Esophagus (tissue), 2 donors: Measurements from ENCODE around the gene KCNG2. TPM values are rescaled to one million over a fixed set of nuclear protein-coding genes. Genes with fewer than 3 reads are reported as not detected.

Experiments used
- H3K27ac ChIP-seq, 2 donors: one replicate each; pipeline ENCODE4 v1.5.1; 2013; ENCODE audit warnings: low read depth in 2 of 2, mild to moderate bottlenecking in 2 of 2, inconsistent platforms in 1 of 2, low read length in 1 of 2, moderate library complexity in 1 of 2
- H3K27me3 ChIP-seq, 2 donors: one replicate each; pipeline ENCODE4 v1.6.1; 2013; ENCODE audit warnings: low read length in 2 of 2, control low read depth in 1 of 2, mild to moderate bottlenecking in 1 of 2; ENCODE audit not compliant: insufficient read depth in 2 of 2, control insufficient read depth in 1 of 2
- H3K36me3 ChIP-seq, 2 donors: one replicate each; pipeline ENCODE4 v1.6.1; 2013; ENCODE audit warnings: low read length in 1 of 2; ENCODE audit not compliant: control insufficient read depth in 2 of 2, insufficient read depth in 2 of 2
- H3K4me1 ChIP-seq, 2 donors: one replicate each; pipeline ENCODE4 v1.6.1; 2013; ENCODE audit warnings: low read length in 1 of 2; ENCODE audit not compliant: control insufficient read depth in 2 of 2, insufficient read depth in 2 of 2
- H3K4me3 ChIP-seq, 2 donors: one replicate each; pipeline ENCODE4 v1.5.1; 2013; ENCODE audit warnings: low read length in 2 of 2, mild to moderate bottlenecking in 2 of 2, low read depth in 1 of 2, moderate library complexity in 1 of 2
- H3K9me3 ChIP-seq, 2 donors: one replicate each; pipeline ENCODE4 v1.6.1; 2013; ENCODE audit warnings: mild to moderate bottlenecking in 2 of 2, low read depth in 1 of 2, low read length in 1 of 2, moderate library complexity in 1 of 2; ENCODE audit not compliant: control insufficient read depth in 2 of 2, insufficient read depth in 1 of 2
- WGBS, 2 donors: extraction: QIAGEN DNeasy Blood & Tissue Kit; methylation state at CpG; one replicate each; pipeline ENCODE4 v1.1.7; 2013; 5-methylcytosine and 5-hydroxymethylcytosine counted together
- polyA plus RNA-seq, 2 donors: library from polyadenylated mRNA; stranded (reverse); fragments of 200-250 nt; gene quantifications; one replicate each; pipeline ENCODE4 v1.2.3, GENCODE V29; 2013
- donor health status: healthy with polysubstance abuse.
- donor health status: Bipolar disorder and iron deficiency.

KCNG2 gene
- polyA plus RNA-seq, 2 donors = 0.04 TPM; not detected in 1

DNA sequence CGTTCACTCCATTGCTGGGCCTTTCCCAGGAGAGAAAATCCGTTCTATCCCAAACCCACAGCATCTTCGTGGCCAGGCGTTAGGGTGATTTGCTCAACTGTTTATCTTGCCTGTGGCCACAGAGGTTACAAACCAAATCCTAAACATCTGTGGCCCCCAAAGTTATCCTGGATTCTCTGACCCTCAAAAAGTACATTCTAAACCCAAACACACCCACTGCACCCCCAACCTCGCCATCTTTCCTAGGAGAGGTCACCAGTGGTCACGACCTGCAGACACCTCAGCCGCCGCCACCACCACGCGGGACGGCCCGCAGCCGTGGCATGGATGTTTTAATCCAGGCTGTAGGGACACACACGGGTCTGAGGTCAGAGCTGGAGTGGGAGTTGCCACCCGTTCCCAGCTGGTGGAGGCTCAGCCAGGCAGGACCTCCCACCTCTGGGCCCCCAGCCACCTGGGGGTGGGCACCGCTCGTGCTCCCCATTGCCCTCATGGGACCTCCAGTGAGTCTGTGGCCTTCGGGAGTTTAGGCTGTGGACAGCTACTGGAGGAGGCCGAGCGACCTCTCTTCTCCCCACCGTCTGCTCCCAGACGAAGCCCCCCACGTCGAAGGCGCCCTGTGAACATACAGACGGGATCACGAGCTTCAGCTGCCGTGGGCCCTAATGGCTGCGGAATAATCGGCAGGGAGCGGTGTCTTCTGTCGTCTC, 72.0 kb downstream of the KCNG2 start:
- no peak overlapping the region for H3K4me3 ChIP-seq
- H3K36me3 ChIP-seq = no peaks in the 10 kb centered on the region
- H3K27me3 ChIP-seq = no peaks in the 10 kb centered on the region
- 88% methylated on average over 32 of the region's 32 CpGs for WGBS, 2 donors
- no peak overlapping the region for H3K27ac ChIP-seq
- H3K9me3 ChIP-seq = no peaks in the 10 kb centered on the region
- peaks cover 0 to 2% of the 10 kb centered on the region in 2 donors for H3K4me1 ChIP-seq

GRCh38 chr18:79870301-79871025, 72.7 kb downstream of the KCNG2 start:
- H3K4me1 ChIP-seq = peaks cover 0 to 2% of the 10 kb centered on the region in 2 donors
- H3K27ac ChIP-seq = no peak overlapping the region
- WGBS, 2 donors = 64 to 75% methylated on average over 19 of the region's 19 CpGs
- no peak overlapping the region for H3K4me3 ChIP-seq
- H3K9me3 ChIP-seq = no peaks in the 10 kb centered on the region
- no peaks in the 10 kb centered on the region for H3K27me3 ChIP-seq
- no peaks in the 10 kb centered on the region for H3K36me3 ChIP-seq

DNA sequence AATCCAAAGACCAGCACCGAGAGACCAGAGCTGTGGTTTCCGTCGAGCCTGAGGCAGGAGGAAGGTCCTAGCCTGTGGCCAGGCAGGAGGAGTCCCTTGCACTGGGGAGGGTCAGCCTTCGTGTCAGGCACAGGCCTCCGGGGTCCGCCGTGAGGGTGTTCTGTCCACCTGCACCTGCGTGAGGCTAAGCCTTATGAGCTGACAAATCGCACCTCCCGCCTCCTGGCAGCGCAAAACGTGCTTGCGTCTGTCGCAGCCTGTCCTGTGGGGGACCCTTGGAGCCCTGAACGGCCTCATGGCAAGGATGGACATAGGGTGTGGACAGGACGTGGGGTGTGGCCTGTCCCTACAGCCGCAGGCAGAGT, 73.3 kb downstream of the KCNG2 start:
- H3K27ac ChIP-seq = no peak overlapping the region
- H3K4me1 ChIP-seq = peaks cover 0 to 2% of the 10 kb centered on the region in 2 donors
- WGBS, 2 donors = 83 to 84% methylated on average over 17 of the region's 17 CpGs
- H3K4me3 ChIP-seq = no peak overlapping the region
- no peaks in the 10 kb centered on the region for H3K9me3 ChIP-seq
- H3K36me3 ChIP-seq = no peaks in the 10 kb centered on the region
- H3K27me3 ChIP-seq = no peaks in the 10 kb centered on the region

DNA sequence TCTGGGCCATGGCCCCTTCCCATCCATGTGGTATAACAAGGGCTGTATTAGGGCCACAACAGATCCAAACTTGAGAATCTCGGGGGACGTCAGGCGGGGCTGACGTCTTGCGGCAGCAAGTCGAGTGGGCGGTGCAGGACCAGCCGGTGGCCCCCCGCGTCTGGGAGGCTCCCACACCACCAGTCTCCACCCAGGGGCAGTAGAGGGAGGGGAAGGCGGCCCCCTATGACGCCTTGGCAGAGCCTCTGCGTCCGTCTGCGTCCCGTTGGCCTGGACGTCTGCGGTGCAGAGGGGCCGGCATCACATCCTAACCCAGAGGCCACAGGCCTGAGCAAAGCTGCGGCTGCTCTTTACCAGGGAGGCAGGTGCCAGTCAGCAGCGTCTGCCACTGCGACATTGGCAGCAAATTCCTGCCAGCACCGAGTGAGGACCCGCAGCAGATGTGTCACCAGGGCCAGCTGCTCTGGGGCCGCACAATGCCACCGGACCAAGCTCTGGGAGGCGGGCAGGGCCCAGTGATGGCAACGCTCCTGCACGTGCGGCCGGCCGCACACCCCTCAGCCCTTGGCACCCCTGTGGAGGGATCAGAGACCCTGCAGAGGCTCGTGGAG, 73.8 kb downstream of the KCNG2 start:
- H3K27me3 ChIP-seq = no peaks in the 10 kb centered on the region
- no peaks in the 10 kb centered on the region for H3K36me3 ChIP-seq
- 85 to 86% methylated on average over 33 of the region's 33 CpGs for WGBS, 2 donors
- peaks cover 0 to 2% of the 10 kb centered on the region in 2 donors for H3K4me1 ChIP-seq
- H3K4me3 ChIP-seq = no peak overlapping the region
- H3K27ac ChIP-seq = no peak overlapping the region
- no peaks in the 10 kb centered on the region for H3K9me3 ChIP-seq

GRCh38 chr18:79872527-79873444, 75.0 kb downstream of the KCNG2 start:
- peaks cover 0 to 2% of the 10 kb centered on the region in 2 donors for H3K4me1 ChIP-seq

GRCh38 chr18:79873449-79874110, 75.8 kb downstream of the KCNG2 start:
- H3K36me3 ChIP-seq = no peaks in the 10 kb centered on the region
- no peak overlapping the region for H3K27ac ChIP-seq
- no peaks in the 10 kb centered on the region for H3K9me3 ChIP-seq
- no peaks in the 10 kb centered on the region for H3K27me3 ChIP-seq
- H3K4me1 ChIP-seq = peaks cover 0 to 2% of the 10 kb centered on the region in 2 donors
- no peak overlapping the region for H3K4me3 ChIP-seq
- 73 to 80% methylated on average over 34 of the region's 34 CpGs for WGBS, 2 donors

More at GRCh38 chr18:79872527-79873444, 75.0 kb downstream of the KCNG2 start:
- H3K9me3 ChIP-seq = no peaks in the 10 kb centered on the region
- no peak overlapping the region for H3K27ac ChIP-seq
- no peaks in the 10 kb centered on the region for H3K36me3 ChIP-seq
- H3K27me3 ChIP-seq = no peaks in the 10 kb centered on the region
- no peak overlapping the region for H3K4me3 ChIP-seq
- WGBS, 2 donors = 42 to 44% methylated on average over 35 of the region's 36 CpGs

DNA sequence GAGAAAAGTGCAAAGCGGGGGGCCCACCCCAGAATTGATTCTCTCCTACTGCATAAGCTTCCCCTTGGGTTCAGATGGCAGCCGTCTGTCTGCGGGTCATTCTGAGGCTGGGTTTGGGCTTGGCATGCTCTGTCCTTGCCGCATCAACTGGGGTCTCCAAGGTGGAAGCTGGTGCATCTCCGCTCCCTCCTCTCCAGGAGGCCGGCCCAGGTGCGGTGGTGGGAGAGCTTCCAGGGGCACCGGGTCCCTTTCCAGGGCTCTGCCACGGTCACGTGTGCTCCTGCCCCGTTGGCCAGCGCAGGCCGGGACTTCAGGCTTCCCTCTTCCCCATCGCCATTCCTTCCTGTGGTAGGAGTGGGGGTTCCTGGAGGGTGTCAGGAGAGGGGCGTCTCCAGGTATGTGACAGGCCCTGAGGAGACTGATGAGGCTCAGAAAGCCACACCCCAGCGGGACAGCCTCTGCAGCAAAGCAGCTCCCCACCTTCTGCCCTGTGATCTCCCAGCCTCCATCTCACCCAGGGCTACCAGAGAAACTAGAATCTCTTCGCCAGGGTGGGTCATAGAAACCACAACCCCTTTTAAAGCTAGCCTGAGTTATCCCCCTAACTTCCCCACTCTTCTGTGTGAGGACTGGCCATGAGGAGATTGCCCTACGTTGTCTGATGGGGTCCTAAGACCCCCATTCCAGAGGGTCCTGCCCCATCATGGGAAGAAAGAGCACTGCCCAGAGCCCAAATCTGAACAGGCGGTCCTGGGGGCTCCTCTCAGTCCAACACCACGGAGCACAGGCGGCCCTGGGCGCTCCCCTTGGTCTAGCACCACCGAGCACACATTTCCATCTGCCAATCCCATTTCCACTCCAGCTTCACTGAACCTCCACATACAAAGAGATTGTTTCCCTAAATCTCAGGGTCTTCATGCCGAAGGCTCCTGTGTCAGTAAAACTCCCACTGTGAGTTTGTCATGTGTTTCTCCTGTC, 77.1 kb downstream of the KCNG2 start:
- 79 to 83% methylated on average over 24 of the region's 24 CpGs for WGBS, 2 donors
- Histone ChIP-seq H3K9me3 (peaks cover 0 to 2% of the 10 kb centered on the region in 2 donors), H3K36me3 (no peaks in the 10 kb centered on the region), H3K4me3 (no peak overlapping the region), H3K27ac (no peak overlapping the region), H3K27me3 (no peaks in the 10 kb centered on the region), H3K4me1 (peaks cover 0 to 2% of the 10 kb centered on the region in 2 donors)

DNA sequence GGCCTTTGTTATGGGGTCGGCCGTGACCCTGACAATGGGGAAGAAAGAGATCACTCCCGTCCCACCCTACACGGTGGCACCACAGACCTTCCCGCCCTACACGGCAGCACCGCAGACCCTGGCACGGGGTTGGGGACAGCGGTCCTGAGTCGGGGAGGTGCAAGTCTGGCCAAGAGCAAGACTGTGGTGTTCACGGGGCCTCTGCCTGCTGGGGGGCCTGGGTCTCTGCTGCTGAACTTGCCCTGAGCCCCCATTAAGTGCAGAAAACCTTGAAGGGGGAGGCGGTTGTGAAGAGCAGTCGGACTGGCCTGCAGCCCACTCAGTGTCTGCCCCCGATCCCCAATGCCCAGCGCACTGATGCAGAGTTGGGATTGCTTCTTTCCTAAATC, 77.8 kb downstream of the KCNG2 start:
- H3K9me3 ChIP-seq = peaks cover 0 to 2% of the 10 kb centered on the region in 2 donors
- no peaks in the 10 kb centered on the region for H3K27me3 ChIP-seq
- H3K27ac ChIP-seq = no peak overlapping the region
- no peak overlapping the region for H3K4me3 ChIP-seq
- no peaks in the 10 kb centered on the region for H3K36me3 ChIP-seq
- H3K4me1 ChIP-seq = peaks cover 0 to 2% of the 10 kb centered on the region in 2 donors
- WGBS, 2 donors = 79 to 90% methylated on average over 15 of the region's 15 CpGs
